ENCODE data around the gene DFFB.

Gene DFFB

GRCh38 chr1:3834701-3835100 is 22.6 kb upstream of the DFFB start:
- FAIRE-seq: no peak

GRCh38 chr1:3836421-3836820 is 20.9 kb upstream of the DFFB start:
- FAIRE-seq: no peak

GRCh38 chr1:3837200-3837599 is 20.1 kb upstream of the DFFB start:
- FAIRE-seq: no peak

- FAIRE-seq: no peak
Observed at GRCh38 chr1:3837685-3838084, 19.6 kb upstream of the DFFB start.

- no peak for FAIRE-seq
Observed at GRCh38 chr1:3838788-3839187, 18.5 kb upstream of the DFFB start.

GRCh38 chr1:3841491-3841890 is 15.8 kb upstream of the DFFB start:
- no peak for FAIRE-seq

GRCh38 chr1:3842912-3843311 is 14.4 kb upstream of the DFFB start:
- FAIRE-seq: no peak

- FAIRE-seq: no peak
Observed at GRCh38 chr1:3846541-3846940, 10.7 kb upstream of the DFFB start.

- no peak for FAIRE-seq
Observed at GRCh38 chr1:3847081-3847480, 10.2 kb upstream of the DFFB start.

- no peak for FAIRE-seq
Observed at GRCh38 chr1:3850857-3851256, 6.4 kb upstream of the DFFB start.

- FAIRE-seq: no peak
Observed at GRCh38 chr1:3851292-3851691, 6.0 kb upstream of the DFFB start.

- FAIRE-seq: no peak
Observed at GRCh38 chr1:3852091-3852490, 5.2 kb upstream of the DFFB start.

GRCh38 chr1:3852711-3853485 is 4.4 kb upstream of the DFFB start:
- no peak for FAIRE-seq

GRCh38 chr1:3857791-3858129 is 484 bp downstream of the DFFB start:
- no peak for FAIRE-seq

- FAIRE-seq: no peak
Observed at GRCh38 chr1:3858231-3858981, 1.1 kb downstream of the DFFB start.

GRCh38 chr1:3863231-3863935 is 6.1 kb downstream of the DFFB start:
- no peak for FAIRE-seq

- no peak for FAIRE-seq
Observed at GRCh38 chr1:3864884-3865283, 7.6 kb downstream of the DFFB start.

GRCh38 chr1:3865606-3866160 is 8.4 kb downstream of the DFFB start:
- no peak for FAIRE-seq

GRCh38 chr1:3868464-3869006 is 11.3 kb downstream of the DFFB start:
- FAIRE-seq: no peak

- no peak for FAIRE-seq
Observed at GRCh38 chr1:3869751-3870301, 12.6 kb downstream of the DFFB start.

- no peak for FAIRE-seq
Observed at GRCh38 chr1:3871451-3871805, 14.2 kb downstream of the DFFB start.

GRCh38 chr1:3872546-3872945 is 15.3 kb downstream of the DFFB start:
- FAIRE-seq: no peak

- FAIRE-seq: no peak
Observed at GRCh38 chr1:3874736-3875135, 17.5 kb downstream of the DFFB start.

Data from islet of Langerhans (tissue), 1 donor.